ENCODE results near the gene BABAM2. TPM values are rescaled to one million over a fixed set of nuclear protein-coding genes. Genes with fewer than 3 reads are reported as not detected.

Gene BABAM2
- total and polyA plus RNA-seq, 10 of the 15 experiments (the other 5 are each of a cell fraction or from before 2014, with no cell fraction given), result 30.7 to 59.9 (median 44.5) TPM

DNA sequence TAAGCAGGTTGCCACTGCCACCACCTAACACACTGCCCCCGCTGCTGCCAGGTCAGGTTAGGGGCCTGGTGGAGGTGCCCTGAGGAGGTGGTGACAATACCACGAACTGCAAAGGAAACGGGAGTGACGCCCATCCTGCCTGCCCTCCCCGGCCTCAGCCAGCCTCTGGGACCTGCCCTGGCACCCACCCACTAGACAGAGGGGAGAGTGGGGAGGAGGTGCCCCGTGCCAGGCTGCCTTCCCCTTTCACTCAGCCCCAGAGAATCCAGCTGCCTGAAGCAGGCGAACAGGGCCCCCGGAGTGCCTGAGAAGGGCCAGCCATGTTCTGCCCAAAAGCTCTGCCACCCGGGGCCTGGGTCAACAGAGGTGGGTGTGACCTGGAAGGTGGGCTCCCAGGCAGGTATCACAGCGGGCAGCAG, 457.6 kb downstream of the BABAM2 start:
- H3K4me2 ChIP-seq (ENCODE audit: control insufficient read depth, insufficient read depth), result no peak overlapping the region
- ATAC-seq, result no peak
- POLR2A ChIA-PET, result no interaction called here
- SMC1A ChIA-PET (ENCODE audit: uncharacterized antibody, unreplicated experiment), result no interaction called here
- no peaks in the 10 kb centered on the region for H3K36me3 ChIP-seq (ENCODE audit: control insufficient read depth in 2 of 2, insufficient read depth in 2 of 2, low read length in 1 of 2)
- DNase-seq (ENCODE audit: low read depth, low spot score), result no peak
- no peak overlapping the region for H3K9ac ChIP-seq (ENCODE audit: control insufficient read depth, insufficient read depth, low read length)
- no peak for FAIRE-seq
- RAD21 ChIA-PET (ENCODE audit: unreplicated experiment), result no interaction called here
- H3K79me2 ChIP-seq (ENCODE audit: control insufficient read depth, insufficient read depth, low read length), result no peaks in the 10 kb centered on the region
- in situ Hi-C loops (cut with MboI) (no loop called here), intact Hi-C loops (cut with micrococcal nuclease; ENCODE audit: unreplicated experiment) (no loop called here)
- H3K9me3 ChIP-seq (replicated peaks; ENCODE audit: control insufficient read depth, insufficient read depth, low read length), result no peaks in the 10 kb centered on the region
- no peaks in the 10 kb centered on the region for H3K4me1 ChIP-seq (ENCODE audit: control insufficient read depth, insufficient read depth, low read length)
- no peak overlapping the region for H3K4me3 ChIP-seq
- H4K20me1 ChIP-seq (ENCODE audit: control insufficient read depth, insufficient read depth), result no peaks in the 10 kb centered on the region
- no TSS peak for BruUV-seq (replicated peaks)
- H2AFZ ChIP-seq (ENCODE audit: control insufficient read depth, low read depth, low read length), result no peak overlapping the region
- H3K27ac ChIP-seq (ENCODE audit: control insufficient read depth, insufficient read depth), result no peak overlapping the region
- no peaks in the 10 kb centered on the region for H3K27me3 ChIP-seq (replicated peaks in 1 of 2; ENCODE audit: control insufficient read depth in 2 of 2, insufficient read depth in 2 of 2, low read length in 1 of 2)
- 11% methylated on average over 10 of the region's 10 CpGs for WGBS (ENCODE audit: insufficient coverage, insufficient replicate concordance, low lambda C conversion rate, missing lambda C conversion rate)
- CTCF ChIA-PET, result no interaction called here
- TF ChIP-seq NRF1 (conservative IDR thresholded peaks at IDR 0.05; ENCODE audit: low read depth, low read length), result no peak
- TF ChIP-seq MLLT1 (IDR thresholded peaks at IDR 0.05), result no peak
- no peak for TF ChIP-seq RFX5 (IDR thresholded peaks at IDR 0.05; ENCODE audit: low read depth, low read length)
- no peak for TF ChIP-seq USF1 (IDR thresholded peaks at IDR 0.05; ENCODE audit: borderline replicate concordance, extremely low read length, insufficient read depth, low read depth, low read length)
- no peak for TF ChIP-seq POLR2AphosphoS5 (IDR thresholded peaks at IDR 0.05; ENCODE audit: low read length)
- TF ChIP-seq RUNX3 (IDR thresholded peaks at IDR 0.05; ENCODE audit: low read length), result no peak
- TF ChIP-seq, protein P1, sequence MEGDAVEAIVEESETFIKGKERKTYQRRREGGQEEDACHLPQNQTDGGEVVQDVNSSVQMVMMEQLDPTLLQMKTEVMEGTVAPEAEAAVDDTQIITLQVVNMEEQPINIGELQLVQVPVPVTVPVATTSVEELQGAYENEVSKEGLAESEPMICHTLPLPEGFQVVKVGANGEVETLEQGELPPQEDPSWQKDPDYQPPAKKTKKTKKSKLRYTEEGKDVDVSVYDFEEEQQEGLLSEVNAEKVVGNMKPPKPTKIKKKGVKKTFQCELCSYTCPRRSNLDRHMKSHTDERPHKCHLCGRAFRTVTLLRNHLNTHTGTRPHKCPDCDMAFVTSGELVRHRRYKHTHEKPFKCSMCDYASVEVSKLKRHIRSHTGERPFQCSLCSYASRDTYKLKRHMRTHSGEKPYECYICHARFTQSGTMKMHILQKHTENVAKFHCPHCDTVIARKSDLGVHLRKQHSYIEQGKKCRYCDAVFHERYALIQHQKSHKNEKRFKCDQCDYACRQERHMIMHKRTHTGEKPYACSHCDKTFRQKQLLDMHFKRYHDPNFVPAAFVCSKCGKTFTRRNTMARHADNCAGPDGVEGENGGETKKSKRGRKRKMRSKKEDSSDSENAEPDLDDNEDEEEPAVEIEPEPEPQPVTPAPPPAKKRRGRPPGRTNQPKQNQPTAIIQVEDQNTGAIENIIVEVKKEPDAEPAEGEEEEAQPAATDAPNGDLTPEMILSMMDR (IDR thresholded peaks at IDR 0.05 in 2 of 3, conservative IDR thresholded peaks at IDR 0.05 in 1 of 3; ENCODE audit: control insufficient read depth in 2 of 3, extremely low read depth in 1 of 3, insufficient read depth in 1 of 3, low read depth in 3 of 3, low read length in 3 of 3), result no peak
- no peak for TF ChIP-seq SUZ12 (IDR thresholded peaks at IDR 0.05; ENCODE audit: unreplicated experiment)
- TF ChIP-seq PML (IDR thresholded peaks at IDR 0.05; ENCODE audit: low read length), result no peak
- no peak for TF ChIP-seq NFXL1 (IDR thresholded peaks at IDR 0.05; ENCODE audit: borderline replicate concordance)
- TF ChIP-seq JUNB (IDR thresholded peaks at IDR 0.05), result no peak
- TF ChIP-seq ZBED1 (IDR thresholded peaks at IDR 0.05; ENCODE audit: borderline replicate concordance), result no peak
- TF ChIP-seq CREB1 (IDR thresholded peaks at IDR 0.05; ENCODE audit: low read depth), result no peak
- TF ChIP-seq CREM (IDR thresholded peaks at IDR 0.05; ENCODE audit: low read depth), result no peak
- TF ChIP-seq ZSCAN29 (IDR thresholded peaks at IDR 0.05), result no peak
- TF ChIP-seq KAT2A (conservative IDR thresholded peaks at IDR 0.05; ENCODE audit: control insufficient read depth, low read depth, low read length), result no peak
- TF ChIP-seq SIX5 (IDR thresholded peaks at IDR 0.05; ENCODE audit: low read depth, low read length, severe bottlenecking), result no peak
